Stimulated activated naive CD8-positive, alpha-beta T cell treated with anti-CD3 and anti-CD28 coated beads, Interleukin-15, Interleukin-2, amounts not matched to agents 100 ng/mL and 50 ng/mL, for 24 hours (primary cell): ENCODE measurements around the gene CHPT1.

Experiments
- H3K27ac Mint-ChIP-seq: one replicate; pipeline ENCODE4 v1.8.0; 2021; ENCODE audit warnings: mild to moderate bottlenecking, mixed read lengths
- H3K27me3 Mint-ChIP-seq: one replicate; pipeline ENCODE4 v1.8.0; 2021; ENCODE audit warnings: mixed read lengths
- H3K36me3 Mint-ChIP-seq: one replicate; pipeline ENCODE4 v1.8.0; 2021; ENCODE audit warnings: low read depth, mixed read lengths
- H3K4me1 Mint-ChIP-seq: one replicate; pipeline ENCODE4 v1.8.0; 2021; ENCODE audit warnings: low read depth, mixed read lengths
- H3K4me3 Mint-ChIP-seq: one replicate; pipeline ENCODE4 v1.8.0; 2021; ENCODE audit warnings: mild to moderate bottlenecking, mixed read lengths
- H3K9me3 Mint-ChIP-seq: one replicate; pipeline ENCODE4 v1.8.0; 2021; ENCODE audit warnings: mixed read lengths

Gene CHPT1

GRCh38 chr12:101696251-101697196 is 916 bp upstream of the CHPT1 start:
- Mint-ChIP-seq H3K27ac (peak overlapping the region; percentile 84), H3K4me1 (peaks cover 39% of the 10 kb centered on the region), H3K9me3 (no peaks in the 10 kb centered on the region), H3K27me3 (no peaks in the 10 kb centered on the region), H3K4me3 (peak overlapping the region; percentile 88), H3K36me3 (no peaks in the 10 kb centered on the region)

- H3K27ac Mint-ChIP-seq, result peak overlapping the region; percentile 78
- H3K4me1 Mint-ChIP-seq, result peaks cover 39% of the 10 kb centered on the region
- no peaks in the 10 kb centered on the region for H3K9me3 Mint-ChIP-seq
- no peaks in the 10 kb centered on the region for H3K27me3 Mint-ChIP-seq
- H3K4me3 Mint-ChIP-seq, result peak overlapping the region; percentile 88
- no peaks in the 10 kb centered on the region for H3K36me3 Mint-ChIP-seq
These were observed 725 bp downstream of the CHPT1 start for GRCh38 chr12:101697930-101698799.

GRCh38 chr12:101698800-101699347 is 1.4 kb downstream of the CHPT1 start:
- H3K9me3 Mint-ChIP-seq, result no peaks in the 10 kb centered on the region
- no peaks in the 10 kb centered on the region for H3K27me3 Mint-ChIP-seq
- no peaks in the 10 kb centered on the region for H3K36me3 Mint-ChIP-seq
- peaks cover 39% of the 10 kb centered on the region for H3K4me1 Mint-ChIP-seq
- no peak overlapping the region for H3K27ac Mint-ChIP-seq
- H3K4me3 Mint-ChIP-seq, result peak overlapping the region; percentile 88

GRCh38 chr12:101700299-101700820 is 2.9 kb downstream of the CHPT1 start:
- Mint-ChIP-seq H3K36me3 (no peaks in the 10 kb centered on the region), H3K4me3 (no peak overlapping the region), H3K27me3 (no peaks in the 10 kb centered on the region), H3K4me1 (peaks cover 39% of the 10 kb centered on the region), H3K27ac (no peak overlapping the region), H3K9me3 (no peaks in the 10 kb centered on the region)

- no peak overlapping the region for H3K27ac Mint-ChIP-seq
- no peaks in the 10 kb centered on the region for H3K36me3 Mint-ChIP-seq
- no peak overlapping the region for H3K4me3 Mint-ChIP-seq
These were observed 6.0 kb downstream of the CHPT1 start for GRCh38 chr12:101703487-101703886.

GRCh38 chr12:101706403-101706802 is 9.0 kb downstream of the CHPT1 start:
- peaks cover 15% of the 10 kb centered on the region for H3K4me1 Mint-ChIP-seq
- no peaks in the 10 kb centered on the region for H3K9me3 Mint-ChIP-seq
- H3K27ac Mint-ChIP-seq, result no peak overlapping the region
- H3K4me3 Mint-ChIP-seq, result no peak overlapping the region
- no peaks in the 10 kb centered on the region for H3K27me3 Mint-ChIP-seq
- no peaks in the 10 kb centered on the region for H3K36me3 Mint-ChIP-seq

More at GRCh38 chr12:101703487-101703886, 6.0 kb downstream of the CHPT1 start:
- H3K4me1 Mint-ChIP-seq, result peaks cover 23% of the 10 kb centered on the region
- no peaks in the 10 kb centered on the region for H3K27me3 Mint-ChIP-seq
- H3K9me3 Mint-ChIP-seq, result no peaks in the 10 kb centered on the region

GRCh38 chr12:101707131-101707782 is 9.8 kb downstream of the CHPT1 start:
- Mint-ChIP-seq H3K9me3 (no peaks in the 10 kb centered on the region), H3K36me3 (no peaks in the 10 kb centered on the region), H3K27me3 (no peaks in the 10 kb centered on the region), H3K27ac (no peak overlapping the region), H3K4me1 (peaks cover 15% of the 10 kb centered on the region), H3K4me3 (no peak overlapping the region)

GRCh38 chr12:101710288-101710687 is 12.8 kb downstream of the CHPT1 start:
- Mint-ChIP-seq H3K9me3 (no peaks in the 10 kb centered on the region), H3K27ac (no peak overlapping the region), H3K4me1 (peaks cover 15% of the 10 kb centered on the region)

GRCh38 chr12:101713059-101713682 is 15.7 kb downstream of the CHPT1 start:
- no peaks in the 10 kb centered on the region for H3K27me3 Mint-ChIP-seq
- H3K36me3 Mint-ChIP-seq, result peaks cover 4% of the 10 kb centered on the region
- H3K4me1 Mint-ChIP-seq, result peaks cover 15% of the 10 kb centered on the region
- H3K4me3 Mint-ChIP-seq, result no peak overlapping the region
- H3K9me3 Mint-ChIP-seq, result no peaks in the 10 kb centered on the region
- H3K27ac Mint-ChIP-seq, result no peak overlapping the region

More at GRCh38 chr12:101710288-101710687, 12.8 kb downstream of the CHPT1 start:
- no peaks in the 10 kb centered on the region for H3K36me3 Mint-ChIP-seq
- no peak overlapping the region for H3K4me3 Mint-ChIP-seq
- no peaks in the 10 kb centered on the region for H3K27me3 Mint-ChIP-seq

GRCh38 chr12:101713930-101714329 is 16.5 kb downstream of the CHPT1 start:
- Mint-ChIP-seq H3K36me3 (peaks cover 4% of the 10 kb centered on the region), H3K4me1 (peaks cover 15% of the 10 kb centered on the region), H3K27me3 (no peaks in the 10 kb centered on the region), H3K27ac (no peak overlapping the region), H3K9me3 (no peaks in the 10 kb centered on the region), H3K4me3 (no peak overlapping the region)

GRCh38 chr12:101714877-101715444 is 17.5 kb downstream of the CHPT1 start:
- Mint-ChIP-seq H3K27me3 (no peaks in the 10 kb centered on the region), H3K27ac (no peak overlapping the region), H3K36me3 (peaks cover 4% of the 10 kb centered on the region), H3K9me3 (no peaks in the 10 kb centered on the region), H3K4me1 (peaks cover 6% of the 10 kb centered on the region), H3K4me3 (no peak overlapping the region)

- H3K4me1 Mint-ChIP-seq, result no peaks in the 10 kb centered on the region
- no peak overlapping the region for H3K27ac Mint-ChIP-seq
- no peaks in the 10 kb centered on the region for H3K9me3 Mint-ChIP-seq
- no peak overlapping the region for H3K4me3 Mint-ChIP-seq
- no peaks in the 10 kb centered on the region for H3K27me3 Mint-ChIP-seq
- peaks cover 9% of the 10 kb centered on the region for H3K36me3 Mint-ChIP-seq
These were observed 22.1 kb downstream of the CHPT1 start for GRCh38 chr12:101719566-101719965.

- peaks cover 9% of the 10 kb centered on the region for H3K36me3 Mint-ChIP-seq
- no peak overlapping the region for H3K27ac Mint-ChIP-seq
- no peaks in the 10 kb centered on the region for H3K4me1 Mint-ChIP-seq
- no peaks in the 10 kb centered on the region for H3K9me3 Mint-ChIP-seq
- H3K27me3 Mint-ChIP-seq, result no peaks in the 10 kb centered on the region
- H3K4me3 Mint-ChIP-seq, result no peak overlapping the region
These were observed 22.7 kb downstream of the CHPT1 start for GRCh38 chr12:101720118-101720517.
